ENCODE data around the gene ANKRD65.
A peak's percentile ranks its signal among the peaks of the same experiment; 100 is the strongest.
"Not testable (repeated sequence)": the region's sequence is repeated elsewhere in the genome, so short reads cannot be mapped to it uniquely, and the experiment has no call there.

ANKRD65 gene

DNA sequence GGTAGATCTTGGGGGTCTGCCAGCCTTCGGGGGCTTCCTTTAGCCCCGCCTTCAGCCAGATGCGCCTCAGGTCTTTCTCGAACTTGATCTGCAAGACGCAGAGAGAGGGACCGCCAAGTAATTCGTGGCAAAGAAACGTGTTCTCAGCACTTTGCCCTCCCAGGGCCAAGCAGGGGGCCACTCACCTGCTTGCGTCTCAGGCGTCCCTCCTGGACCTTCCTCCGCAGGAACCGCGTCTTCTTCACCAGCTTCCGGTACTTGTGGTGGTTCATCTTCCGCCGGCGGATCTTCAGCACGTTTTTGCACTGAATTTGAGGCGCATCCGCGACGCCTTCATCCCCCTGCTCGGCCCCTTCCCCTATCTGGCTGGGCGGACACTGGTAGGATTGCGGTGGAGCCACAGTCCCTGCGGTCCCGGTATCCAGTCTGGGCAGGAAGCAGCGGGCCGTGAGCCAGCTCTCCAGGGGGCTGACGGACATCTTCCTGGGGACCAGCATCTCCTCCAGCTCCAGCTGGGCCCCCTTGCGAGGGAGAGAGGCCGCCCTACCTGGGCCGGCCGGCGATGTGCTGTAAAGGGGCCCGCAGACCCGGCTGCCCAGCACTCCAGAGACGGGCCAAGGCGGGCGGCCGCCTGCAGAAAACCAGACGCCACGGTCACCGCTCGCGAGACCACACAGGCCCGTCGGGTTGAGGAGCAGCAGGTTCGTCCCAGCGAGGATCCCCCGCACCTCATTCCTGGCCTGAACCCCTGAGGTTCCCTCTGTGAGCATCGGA, 47.1 kb downstream of the ANKRD65 start:
- DNase-seq (ENCODE audit: low read depth, low spot score), result no peak
- TF ChIP-seq POLR2AphosphoS5 (IDR thresholded peaks at IDR 0.05; ENCODE audit: borderline replicate concordance, low read depth, low read length), result no peak
- no peak for TF ChIP-seq EZH2 (IDR thresholded peaks at IDR 0.05)
- TF ChIP-seq FOXP2 (optimal IDR thresholded peaks at IDR 0.05; ENCODE audit: control extremely low read depth, extremely low read length, insufficient read depth), result no peak
- Histone ChIP-seq H3K4me3 (peak overlapping the region; percentile 87), H3K27ac (no peak overlapping the region; the same call in 1 of the 2 replicates), H3K36me3 (ENCODE audit: insufficient read depth, low read length) (no peaks in the 10 kb centered on the region; the same call in 1 of the 2 replicates), H3K9me3 (ENCODE audit: low read depth, low read length) (no peaks in the 10 kb centered on the region), H3K9ac (ENCODE audit: insufficient read length) (peak overlapping the region; percentile 96)

DNA sequence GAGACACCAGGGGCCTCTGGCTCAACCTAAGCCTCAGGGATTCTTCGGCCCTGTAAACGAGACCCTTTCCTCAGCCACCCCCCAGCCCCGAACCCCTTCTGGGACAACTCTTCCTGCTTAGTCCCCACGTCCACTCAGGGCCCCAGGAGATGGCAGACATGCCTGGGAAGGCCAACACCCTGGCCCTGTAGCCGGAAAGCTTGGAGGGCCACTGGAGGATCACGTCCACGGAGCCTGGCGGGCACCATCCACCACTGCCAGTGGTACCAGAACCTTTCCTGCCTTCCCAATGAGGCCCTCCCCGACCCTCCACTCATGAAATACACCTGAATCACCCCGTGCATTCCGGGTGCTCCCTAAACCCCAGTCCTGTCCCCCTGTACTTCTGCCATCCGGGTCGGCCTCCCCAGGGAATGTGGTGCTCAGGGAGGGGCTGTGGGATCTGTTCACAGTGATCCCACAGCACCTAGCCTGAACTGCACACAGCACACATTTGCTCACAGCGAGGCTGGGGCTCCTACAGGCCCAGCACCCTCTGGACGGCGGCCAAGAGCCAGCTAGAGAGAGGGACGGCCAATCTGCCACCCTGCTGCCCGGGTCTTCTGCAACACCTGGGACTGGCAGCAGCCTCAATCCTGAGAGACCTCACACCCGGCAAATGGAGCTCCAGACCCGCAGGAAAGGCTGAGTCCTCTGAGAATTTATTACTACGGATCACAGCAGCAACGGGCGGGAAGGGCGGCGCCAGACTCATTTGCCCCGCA, 47.8 kb downstream of the ANKRD65 start:
- TF ChIP-seq EZH2 (IDR thresholded peaks at IDR 0.05), result no peak
- no peak for TF ChIP-seq FOXP2 (optimal IDR thresholded peaks at IDR 0.05; ENCODE audit: control extremely low read depth, extremely low read length, insufficient read depth)
- no peak overlapping the region for H3K27ac ChIP-seq
- H3K4me3 ChIP-seq, result peak overlapping the region; percentile 87
- DNase-seq (ENCODE audit: low read depth, low spot score), result no peak
- H3K36me3 ChIP-seq (ENCODE audit: insufficient read depth, low read length), result no peaks in the 10 kb centered on the region; the same call in 1 of the 2 replicates
- no peaks in the 10 kb centered on the region for H3K9me3 ChIP-seq (ENCODE audit: low read depth, low read length)
- peak overlapping the region; percentile 96 for H3K9ac ChIP-seq (ENCODE audit: insufficient read length)

- Histone ChIP-seq H3K4me3 (no peak overlapping the region), H3K9ac (ENCODE audit: insufficient read length) (no peak overlapping the region), H3K9me3 (ENCODE audit: low read depth, low read length) (0 out of 2 replicates have a peak, but pooled peaks cover 3% of the 10 kb centered on the region), H3K36me3 (ENCODE audit: insufficient read depth, low read length) (no peaks in the 10 kb centered on the region; the same call in 1 of the 2 replicates), H3K27ac (no peak overlapping the region)
- no peak for DNase-seq (ENCODE audit: low read depth, low spot score)
- TF ChIP-seq POLR2AphosphoS5 (IDR thresholded peaks at IDR 0.05; ENCODE audit: borderline replicate concordance, low read depth, low read length) (no peak), EZH2 (IDR thresholded peaks at IDR 0.05) (no peak), FOXP2 (optimal IDR thresholded peaks at IDR 0.05; ENCODE audit: control extremely low read depth, extremely low read length, insufficient read depth) (no peak)
Observed at GRCh38 chr1:1371746-1372711, 49.0 kb downstream of the ANKRD65 start.

DNA sequence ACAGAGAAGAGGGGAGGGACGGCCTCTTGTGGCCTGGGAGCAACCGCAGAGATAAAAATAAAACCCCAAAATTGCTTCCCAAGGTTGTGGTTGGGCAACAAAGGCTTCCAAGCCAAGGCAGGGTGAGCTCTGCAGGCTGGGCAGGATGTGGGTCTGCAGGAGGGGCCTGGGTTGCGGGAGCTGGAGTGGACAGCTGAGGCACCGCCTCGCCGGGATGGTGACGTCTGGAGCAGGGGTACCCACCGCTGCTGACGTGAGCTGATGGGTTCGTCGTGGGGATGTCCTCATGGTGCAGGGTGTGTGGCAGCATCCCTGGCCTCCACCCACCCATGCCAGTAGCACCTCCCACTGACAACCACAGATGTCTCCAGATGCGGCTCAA, 49.7 kb downstream of the ANKRD65 start:
- Histone ChIP-seq H3K9ac (ENCODE audit: insufficient read length) (no peak overlapping the region), H3K27ac (no peak overlapping the region), H3K4me3 (no peak overlapping the region), H3K9me3 (ENCODE audit: low read depth, low read length) (0 out of 2 replicates have a peak, but pooled peaks cover 3% of the 10 kb centered on the region), H3K36me3 (ENCODE audit: insufficient read depth, low read length) (no peaks in the 10 kb centered on the region; the same call in 1 of the 2 replicates)
- DNase-seq (ENCODE audit: low read depth, low spot score), result no peak
- TF ChIP-seq FOXP2 (optimal IDR thresholded peaks at IDR 0.05; ENCODE audit: control extremely low read depth, extremely low read length, insufficient read depth), result no peak
- TF ChIP-seq POLR2AphosphoS5 (IDR thresholded peaks at IDR 0.05; ENCODE audit: borderline replicate concordance, low read depth, low read length), result no peak
- TF ChIP-seq EZH2 (IDR thresholded peaks at IDR 0.05), result no peak

GRCh38 chr1:1370771-1371300, 50.2 kb downstream of the ANKRD65 start:
- DNase-seq (ENCODE audit: low read depth, low spot score), result no peak
- Histone ChIP-seq H3K36me3 (ENCODE audit: insufficient read depth, low read length) (no peaks in the 10 kb centered on the region; the same call in 1 of the 2 replicates), H3K9ac (ENCODE audit: insufficient read length) (no peak overlapping the region), H3K9me3 (ENCODE audit: low read depth, low read length) (0 out of 2 replicates have a peak, but pooled peaks cover 3% of the 10 kb centered on the region), H3K4me3 (no peak overlapping the region), H3K27ac (no peak overlapping the region)
- TF ChIP-seq FOXP2 (optimal IDR thresholded peaks at IDR 0.05; ENCODE audit: control extremely low read depth, extremely low read length, insufficient read depth) (no peak), EZH2 (IDR thresholded peaks at IDR 0.05) (no peak), POLR2AphosphoS5 (IDR thresholded peaks at IDR 0.05; ENCODE audit: borderline replicate concordance, low read depth, low read length) (no peak)

GRCh38 chr1:1370094-1370493, 51.0 kb downstream of the ANKRD65 start:
- not testable (repeated sequence) for H3K9ac ChIP-seq (ENCODE audit: insufficient read length); H3K27ac ChIP-seq; DNase-seq (ENCODE audit: low read depth, low spot score); H3K9me3 ChIP-seq (ENCODE audit: low read depth, low read length); H3K4me3 ChIP-seq; H3K36me3 ChIP-seq (ENCODE audit: insufficient read depth, low read length)
